CD4-positive, alpha-beta T cell treated with Interleukin-4 for 1 hour (primary cell): ENCODE measurements around the gene SDCCAG8.

Source experiments
- DNase-seq, 2 donors: peaks; one replicate each; pipeline ENCODE4 v3.0.0-alpha.2; 2020 to 2022

Gene SDCCAG8

GRCh38 chr1:243341074-243341473 lies 85.2 kb downstream of the SDCCAG8 start:
- no peak for DNase-seq

GRCh38 chr1:243343970-243344937 lies 88.4 kb downstream of the SDCCAG8 start:
- DNase-seq = peak in 1 of 2 donors; percentile 67

- no peak for DNase-seq
Observed at GRCh38 chr1:243345205-243345604, 89.4 kb downstream of the SDCCAG8 start.

GRCh38 chr1:243346016-243346415 lies 90.2 kb downstream of the SDCCAG8 start:
- no peak for DNase-seq

- no peak for DNase-seq
Observed at GRCh38 chr1:243346468-243346867, 90.6 kb downstream of the SDCCAG8 start.

- no peak for DNase-seq
Observed at GRCh38 chr1:243348331-243348730, 92.5 kb downstream of the SDCCAG8 start.

- DNase-seq = no peak
Observed at GRCh38 chr1:243349128-243349527, 93.3 kb downstream of the SDCCAG8 start.

- DNase-seq = no peak
Observed at GRCh38 chr1:243351337-243351736, 95.5 kb downstream of the SDCCAG8 start.

GRCh38 chr1:243354511-243355153 lies 98.8 kb downstream of the SDCCAG8 start:
- DNase-seq = peak in 1 of 2 donors; percentile 23

- DNase-seq = no peak
Observed at GRCh38 chr1:243363832-243364231, 108.0 kb downstream of the SDCCAG8 start.

- DNase-seq = no peak
Observed at GRCh38 chr1:243364330-243364729, 108.5 kb downstream of the SDCCAG8 start.

GRCh38 chr1:243364866-243365265 lies 109.0 kb downstream of the SDCCAG8 start:
- DNase-seq = no peak

GRCh38 chr1:243367314-243367713 lies 111.5 kb downstream of the SDCCAG8 start:
- DNase-seq = no peak

- DNase-seq = no peak
Observed at GRCh38 chr1:243374412-243374811, 118.6 kb downstream of the SDCCAG8 start.

- DNase-seq = no peak
Observed at GRCh38 chr1:243375596-243375995, 119.8 kb downstream of the SDCCAG8 start.

GRCh38 chr1:243378669-243379068 lies 122.8 kb downstream of the SDCCAG8 start:
- DNase-seq = no peak

GRCh38 chr1:243379208-243379607 lies 123.4 kb downstream of the SDCCAG8 start:
- no peak for DNase-seq

- no peak for DNase-seq
Observed at GRCh38 chr1:243379706-243380105, 123.9 kb downstream of the SDCCAG8 start.

GRCh38 chr1:243388276-243388675 lies 132.4 kb downstream of the SDCCAG8 start:
- no peak for DNase-seq

GRCh38 chr1:243390162-243390791 lies 134.4 kb downstream of the SDCCAG8 start:
- DNase-seq = no peak

- DNase-seq = no peak
Observed at GRCh38 chr1:243391355-243391754, 135.5 kb downstream of the SDCCAG8 start.

GRCh38 chr1:243393096-243393495 lies 137.3 kb downstream of the SDCCAG8 start:
- no peak for DNase-seq

GRCh38 chr1:243394066-243394465 lies 138.2 kb downstream of the SDCCAG8 start:
- no peak for DNase-seq
